Epithelial cell of proximal tubule (primary cell): ENCODE data around the gene CYB5RL. TPM values are rescaled to one million over a fixed set of nuclear protein-coding genes. Genes with fewer than 3 reads are reported as not detected.
"Not testable (repeated sequence)": the region's sequence is repeated elsewhere in the genome, so short reads cannot be mapped to it uniquely, and the experiment has no call there.

ENCODE experiments used
- DNase-seq: peaks from one replicate; pipeline ENCODE4 v3.0.0-alpha.2; 2011; ENCODE audit warnings: low read depth
- H3K4me3 ChIP-seq: 2 replicates; pipeline ENCODE4 v1.5.1; 2011; ENCODE audit warnings: low read depth, mild to moderate bottlenecking, low read length
- total RNA-seq: library from RNA; depleted of rRNA; stranded (reverse); fragments of >200 nt; gene quantifications from 2 replicates; pipeline ENCODE4 v1.2.3, GENCODE V29; 2015
- TF ChIP-seq, protein P1 (sequence below): conservative IDR thresholded peaks from 2 replicates; pipeline ENCODE4 v1.5.1; 2012; ENCODE audit warnings: low read depth, mild to moderate bottlenecking, low read length

CYB5RL gene
- total RNA-seq, 1 donor from 2014 or later, result 2.8 TPM

DNA sequence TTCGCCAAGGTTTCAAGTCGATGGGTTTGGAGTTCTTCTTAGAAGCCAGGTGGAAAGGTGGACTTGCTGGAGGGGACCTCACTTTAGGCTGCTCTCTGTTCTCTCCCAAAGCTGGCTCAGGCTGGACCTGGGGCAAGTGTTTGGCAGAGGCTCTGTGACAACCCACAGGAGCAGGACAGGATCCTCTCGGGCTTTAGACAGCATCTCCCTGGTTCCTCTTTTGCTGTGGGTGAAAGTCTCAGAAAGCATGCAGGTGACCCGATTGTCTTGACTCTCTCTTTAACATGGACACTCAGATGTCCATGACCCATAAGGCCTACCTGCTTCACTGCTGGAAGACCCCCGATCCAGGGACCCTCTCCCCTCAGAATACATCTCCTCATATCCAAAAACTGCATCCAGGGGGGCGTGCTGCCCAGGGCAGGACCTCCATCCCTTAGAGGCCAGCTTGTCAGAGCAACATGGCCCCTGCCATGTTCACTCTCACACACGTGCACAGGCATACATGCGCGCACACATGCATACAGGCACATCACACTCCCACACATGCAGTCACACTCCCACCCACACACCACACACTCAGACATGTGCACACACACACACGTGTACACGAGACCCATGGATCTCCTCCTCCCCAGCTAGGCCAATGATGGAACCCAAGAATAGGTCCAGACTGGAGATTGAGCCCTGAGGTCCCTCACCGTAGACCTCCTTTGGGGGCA is 21.4 kb upstream of the CYB5RL start:
- DNase-seq, result no peak
- TF ChIP-seq, protein P1, sequence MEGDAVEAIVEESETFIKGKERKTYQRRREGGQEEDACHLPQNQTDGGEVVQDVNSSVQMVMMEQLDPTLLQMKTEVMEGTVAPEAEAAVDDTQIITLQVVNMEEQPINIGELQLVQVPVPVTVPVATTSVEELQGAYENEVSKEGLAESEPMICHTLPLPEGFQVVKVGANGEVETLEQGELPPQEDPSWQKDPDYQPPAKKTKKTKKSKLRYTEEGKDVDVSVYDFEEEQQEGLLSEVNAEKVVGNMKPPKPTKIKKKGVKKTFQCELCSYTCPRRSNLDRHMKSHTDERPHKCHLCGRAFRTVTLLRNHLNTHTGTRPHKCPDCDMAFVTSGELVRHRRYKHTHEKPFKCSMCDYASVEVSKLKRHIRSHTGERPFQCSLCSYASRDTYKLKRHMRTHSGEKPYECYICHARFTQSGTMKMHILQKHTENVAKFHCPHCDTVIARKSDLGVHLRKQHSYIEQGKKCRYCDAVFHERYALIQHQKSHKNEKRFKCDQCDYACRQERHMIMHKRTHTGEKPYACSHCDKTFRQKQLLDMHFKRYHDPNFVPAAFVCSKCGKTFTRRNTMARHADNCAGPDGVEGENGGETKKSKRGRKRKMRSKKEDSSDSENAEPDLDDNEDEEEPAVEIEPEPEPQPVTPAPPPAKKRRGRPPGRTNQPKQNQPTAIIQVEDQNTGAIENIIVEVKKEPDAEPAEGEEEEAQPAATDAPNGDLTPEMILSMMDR, result no peak
- H3K4me3 ChIP-seq, result no peak overlapping the region

DNA sequence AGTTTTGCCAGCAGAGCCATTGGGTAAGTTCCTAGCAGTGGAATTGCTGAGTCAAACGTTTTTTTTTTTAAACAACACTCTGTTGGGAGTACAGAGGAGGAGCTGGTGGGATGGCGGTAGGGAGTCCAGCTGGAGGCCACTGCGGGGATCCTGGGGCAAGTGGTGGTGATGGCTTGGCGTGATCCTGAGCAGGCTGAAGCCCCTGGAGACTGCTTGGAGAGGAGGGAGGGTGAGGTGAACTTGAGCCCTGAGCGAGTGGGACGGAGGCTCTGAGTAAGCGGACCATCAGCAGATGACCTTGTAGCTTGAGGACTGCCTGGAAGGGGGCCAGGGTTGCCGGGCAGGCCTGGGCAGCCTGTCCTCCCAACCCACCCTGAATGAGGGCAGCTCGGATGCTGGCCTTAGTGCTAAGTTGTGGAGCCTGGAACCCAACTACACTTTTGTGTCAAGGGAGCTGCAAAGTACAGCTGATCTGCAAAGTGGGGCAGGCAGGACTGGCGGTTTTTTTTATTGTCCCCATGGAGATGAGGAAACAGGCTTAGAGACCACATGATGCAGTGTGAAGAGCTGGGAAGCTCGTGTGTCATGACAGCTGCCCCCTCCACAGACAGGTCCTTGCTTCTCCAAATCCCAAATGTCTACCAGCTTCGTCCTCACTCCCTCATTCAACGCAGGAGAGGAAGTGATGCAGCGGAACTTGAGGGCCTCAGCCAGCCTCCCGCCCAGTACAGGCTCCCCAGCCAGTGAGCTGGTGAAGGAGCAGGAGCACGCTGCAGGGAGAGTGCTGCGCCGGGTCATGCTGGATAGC is 20.4 kb upstream of the CYB5RL start:
- TF ChIP-seq, protein P1, result no peak
- H3K4me3 ChIP-seq, result no peak overlapping the region
- DNase-seq, result no peak

DNA sequence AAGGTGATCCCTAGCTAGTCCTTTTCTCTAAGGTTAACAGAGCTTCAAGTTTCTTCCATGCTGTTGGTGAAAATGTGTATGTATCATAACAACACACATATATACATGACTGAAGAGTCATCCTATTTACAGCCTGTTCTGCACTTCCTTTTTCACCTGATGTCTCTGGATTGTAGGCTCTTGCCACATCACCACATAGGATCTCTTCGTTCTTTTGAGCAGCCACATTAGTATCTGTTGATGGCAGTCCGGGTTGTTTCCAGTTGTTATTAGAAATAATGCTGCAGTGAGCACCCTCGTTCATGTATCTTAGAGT is 19.8 kb upstream of the CYB5RL start:
- TF ChIP-seq, protein P1, result no peak
- DNase-seq, result no peak
- H3K4me3 ChIP-seq, result no peak overlapping the region

DNA sequence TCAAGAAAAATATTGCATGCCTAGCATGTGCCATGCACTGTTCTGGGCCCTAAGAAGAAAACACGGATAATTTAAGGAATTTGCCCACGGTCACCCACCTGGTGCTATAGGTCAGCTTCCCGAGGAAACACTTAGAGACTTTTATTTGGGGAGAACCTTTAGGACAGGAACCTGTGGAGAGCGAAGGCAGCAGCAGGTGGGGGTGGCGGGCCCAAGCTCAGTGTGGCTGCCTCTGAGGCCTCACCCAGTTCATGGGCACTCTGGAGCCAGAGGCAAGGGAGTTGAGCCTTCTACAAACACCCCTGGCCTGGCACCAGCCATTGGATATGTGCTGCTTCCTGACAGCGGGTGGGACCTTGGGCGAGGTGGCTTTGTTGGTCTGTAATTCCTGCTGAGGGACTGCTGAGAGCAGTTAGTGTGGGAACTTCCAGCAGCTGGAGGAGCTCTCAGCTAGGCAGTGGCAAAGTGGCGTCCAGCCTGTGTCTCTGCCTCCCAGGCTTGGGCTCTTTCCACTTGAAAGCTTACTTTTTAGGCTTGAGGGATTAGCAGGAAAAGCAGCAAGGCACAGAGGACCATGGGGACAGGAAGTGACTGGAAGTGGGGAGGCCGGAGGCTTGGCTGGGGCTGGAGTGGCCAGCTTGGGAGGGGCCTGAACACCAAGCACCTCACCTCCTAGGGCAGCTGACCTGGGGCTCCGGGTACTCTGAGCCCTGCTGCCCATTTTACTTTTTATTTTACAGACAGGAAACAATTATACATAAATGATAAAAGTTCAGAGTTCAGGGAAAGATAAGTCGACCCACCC is 19.3 kb upstream of the CYB5RL start:
- H3K4me3 ChIP-seq, result no peak overlapping the region
- DNase-seq, result no peak
- TF ChIP-seq, protein P1, result no peak

DNA sequence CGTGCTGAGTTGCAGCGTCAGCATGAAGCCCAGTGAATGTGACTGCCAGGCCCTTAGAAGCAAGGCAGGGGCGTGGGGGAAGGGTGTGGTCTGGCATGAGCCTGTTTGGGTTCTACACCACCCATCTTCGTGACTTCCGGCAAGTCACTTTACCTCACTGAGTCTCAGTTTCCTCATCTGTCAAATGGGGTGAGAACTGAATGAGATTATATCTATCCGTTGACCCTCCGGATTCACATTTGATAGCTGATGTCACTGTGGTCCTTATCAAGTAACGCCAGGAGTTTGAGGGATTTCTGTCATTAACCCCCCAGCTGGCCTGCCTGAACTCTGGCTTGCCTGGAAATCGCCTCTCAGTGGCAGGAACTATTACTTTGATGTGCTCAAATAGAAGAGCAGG is 15.7 kb upstream of the CYB5RL start:
- TF ChIP-seq, protein P1, result no peak
- no peak overlapping the region for H3K4me3 ChIP-seq
- no peak for DNase-seq

DNA sequence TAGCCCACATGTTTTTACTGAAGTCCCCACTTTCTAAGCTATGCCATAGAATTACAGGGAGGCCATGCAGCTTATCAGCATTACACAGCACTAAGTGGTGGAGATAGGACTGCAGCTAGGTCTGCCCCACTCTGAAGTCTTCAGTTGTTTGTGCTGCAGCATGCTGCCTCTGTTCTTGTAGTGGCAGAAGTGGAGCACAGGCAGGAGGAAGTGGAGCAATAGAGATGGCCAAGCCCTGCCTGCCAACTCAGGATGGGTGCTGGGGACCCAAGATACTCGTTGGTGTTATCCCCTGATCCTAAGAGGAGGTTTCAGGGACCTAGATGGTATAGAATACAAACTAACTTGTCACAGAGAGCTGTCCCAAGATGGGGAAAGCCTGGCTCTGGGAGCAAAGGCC is 13.0 kb upstream of the CYB5RL start:
- TF ChIP-seq, protein P1, result no peak
- DNase-seq, result no peak
- H3K4me3 ChIP-seq, result no peak overlapping the region

DNA sequence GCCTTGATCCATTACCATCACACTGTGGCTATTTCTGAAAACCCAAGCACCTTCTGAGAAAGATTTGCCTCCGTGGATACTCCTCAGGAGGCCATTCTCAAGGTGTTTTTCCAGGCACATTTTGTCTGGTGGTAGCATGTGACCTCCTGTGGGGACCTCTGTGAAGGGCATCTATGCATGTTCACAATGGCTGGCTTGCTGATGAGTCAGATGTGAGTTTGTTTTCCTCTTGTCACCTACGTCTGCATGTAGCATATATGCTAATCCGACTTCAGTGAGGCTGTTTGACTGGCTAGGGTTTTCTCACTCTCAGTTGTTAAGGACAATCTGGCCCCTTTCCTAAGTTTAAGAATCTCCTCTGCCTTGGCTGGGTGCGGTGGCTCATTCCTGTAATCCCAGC is 8.1 kb upstream of the CYB5RL start:
- H3K4me3 ChIP-seq, DNase-seq: not testable (repeated sequence)
